Measurements from ENCODE around the gene EFR3B.
"Not testable (repeated sequence)": the region's sequence is repeated elsewhere in the genome, so short reads cannot be mapped to it uniquely, and the experiment has no call there.

Gene EFR3B

GRCh38 chr2:25151718-25152117, 109.8 kb downstream of the EFR3B start:
- no peak for DNase-seq (ENCODE audit: low read depth)
- TF ChIP-seq MAX (IDR thresholded peaks at IDR 0.05; ENCODE audit: low read depth, low read length) (no peak), POLR2A (IDR thresholded peaks at IDR 0.05; ENCODE audit: extremely low read depth, insufficient read length) (no peak), CTCF (IDR thresholded peaks at IDR 0.05; ENCODE audit: low read depth, low read length) (no peak), MYC (IDR thresholded peaks at IDR 0.05; ENCODE audit: low read depth, low read length) (no peak)
- H3K4me3 ChIP-seq (ENCODE audit: low read depth, low read length), result no peak overlapping the region

- DNase-seq (ENCODE audit: low read depth), result no peak
- TF ChIP-seq MYC (IDR thresholded peaks at IDR 0.05; ENCODE audit: low read depth, low read length), result no peak
- TF ChIP-seq CTCF (IDR thresholded peaks at IDR 0.05; ENCODE audit: low read depth, low read length), result no peak
- no peak for TF ChIP-seq MAX (IDR thresholded peaks at IDR 0.05; ENCODE audit: low read depth, low read length)
- TF ChIP-seq POLR2A (IDR thresholded peaks at IDR 0.05; ENCODE audit: extremely low read depth, insufficient read length), result no peak
- H3K4me3 ChIP-seq (ENCODE audit: low read depth, low read length), result no peak overlapping the region
Measured at GRCh38 chr2:25155401-25155800, 113.5 kb downstream of the EFR3B start.

- TF ChIP-seq CTCF (IDR thresholded peaks at IDR 0.05; ENCODE audit: low read depth, low read length), result no peak
- TF ChIP-seq MAX (IDR thresholded peaks at IDR 0.05; ENCODE audit: low read depth, low read length), result no peak
- TF ChIP-seq POLR2A (IDR thresholded peaks at IDR 0.05; ENCODE audit: extremely low read depth, insufficient read length), result no peak
- no peak for TF ChIP-seq MYC (IDR thresholded peaks at IDR 0.05; ENCODE audit: low read depth, low read length)
- DNase-seq (ENCODE audit: low read depth), result no peak
- no peak overlapping the region for H3K4me3 ChIP-seq (ENCODE audit: low read depth, low read length)
Measured at GRCh38 chr2:25158096-25158852, 116.4 kb downstream of the EFR3B start.

- no peak overlapping the region for H3K4me3 ChIP-seq (ENCODE audit: low read depth, low read length)
- DNase-seq (ENCODE audit: low read depth), result peak; percentile 47
- no peak for TF ChIP-seq MYC (IDR thresholded peaks at IDR 0.05; ENCODE audit: low read depth, low read length)
- TF ChIP-seq MAX (IDR thresholded peaks at IDR 0.05; ENCODE audit: low read depth, low read length), result no peak
- TF ChIP-seq POLR2A (IDR thresholded peaks at IDR 0.05; ENCODE audit: extremely low read depth, insufficient read length), result no peak
Measured at GRCh38 chr2:25159949-25160348, 118.1 kb downstream of the EFR3B start.

GRCh38 chr2:25160376-25160775, 118.5 kb downstream of the EFR3B start:
- TF ChIP-seq CTCF (IDR thresholded peaks at IDR 0.05; ENCODE audit: low read depth, low read length) (no peak), MYC (IDR thresholded peaks at IDR 0.05; ENCODE audit: low read depth, low read length) (no peak), POLR2A (IDR thresholded peaks at IDR 0.05; ENCODE audit: extremely low read depth, insufficient read length) (no peak), MAX (IDR thresholded peaks at IDR 0.05; ENCODE audit: low read depth, low read length) (no peak)
- no peak overlapping the region for H3K4me3 ChIP-seq (ENCODE audit: low read depth, low read length)
- no peak for DNase-seq (ENCODE audit: low read depth)

GRCh38 chr2:25161055-25161781, 119.3 kb downstream of the EFR3B start:
- TF ChIP-seq MYC (IDR thresholded peaks at IDR 0.05; ENCODE audit: low read depth, low read length) (no peak), MAX (IDR thresholded peaks at IDR 0.05; ENCODE audit: low read depth, low read length) (no peak), POLR2A (IDR thresholded peaks at IDR 0.05; ENCODE audit: extremely low read depth, insufficient read length) (no peak), CTCF (IDR thresholded peaks at IDR 0.05; ENCODE audit: low read depth, low read length) (no peak)
- DNase-seq (ENCODE audit: low read depth), result no peak
- no peak overlapping the region for H3K4me3 ChIP-seq (ENCODE audit: low read depth, low read length)

- DNase-seq (ENCODE audit: low read depth); H3K4me3 ChIP-seq (ENCODE audit: low read depth, low read length): not testable (repeated sequence)
Measured at GRCh38 chr2:25162061-25162460, 120.2 kb downstream of the EFR3B start.

All from NB4 (cell line).